OCI-LY7 (cell line): ENCODE results near the gene ALG14. TPM values are rescaled to one million over a fixed set of nuclear protein-coding genes. Genes with fewer than 3 reads are reported as not detected.

Experiments
- BruUV-seq: library from RNA; stranded (reverse); fragments of 400-500 nt; replicated peaks from 2 replicates; lab custom pipeline; 2021; lab: Mats Ljungman, UMichigan
- CTCF ChIA-PET: fragments of 300-600 bp; sonication (Branson Sonifier 250); formaldehyde crosslinking; loops from one replicate; lab custom pipeline; 2022; ENCODE audit warnings: antibody characterized with exemption; ENCODE audit not compliant: unreplicated experiment; lab: Charles Lee
- POLR2A ChIA-PET: fragments of 300-600 bp; sonication (Branson Sonifier 250); formaldehyde crosslinking; loops from one replicate; lab custom pipeline; 2022; ENCODE audit warnings: antibody characterized with exemption; lab: Charles Lee
- DNase-seq: peaks from one replicate; pipeline ENCODE4 v3.0.0-alpha.2; 2015; ENCODE audit warnings: low spot score
- H2AFZ ChIP-seq: fragments of 200-600 bp; sonication (generic), shearing (Covaris generic); 2 replicates; pipeline ENCODE4 v1.6.1; 2014; ENCODE audit warnings: mild to moderate bottlenecking, antibody characterized with exemption, low read length, moderate library complexity
- H3K27ac ChIP-seq: fragments of 200-600 bp; sonication (generic); 2 replicates; pipeline ENCODE4 v1.5.1; 2014; ENCODE audit warnings: mixed run types, low read depth, mild to moderate bottlenecking, moderate library complexity, low read length, inconsistent platforms; ENCODE audit not compliant: poor library complexity, severe bottlenecking
- H3K36me3 ChIP-seq: fragments of 200-600 bp; sonication (generic); 2 replicates; pipeline ENCODE4 v1.6.1; 2014; ENCODE audit warnings: mild to moderate bottlenecking, antibody characterized with exemption, low read length, moderate library complexity, mixed read lengths; ENCODE audit not compliant: insufficient read depth
- H3K4me1 ChIP-seq: fragments of 200-600 bp; sonication (generic); 2 replicates; pipeline ENCODE4 v1.5.1; 2014; ENCODE audit warnings: mild to moderate bottlenecking, low read length; ENCODE audit not compliant: insufficient read depth, poor library complexity, severe bottlenecking
- H3K4me2 ChIP-seq: fragments of 200-600 bp; sonication (generic); 2 replicates; pipeline ENCODE4 v1.6.1; 2014; ENCODE audit warnings: mild to moderate bottlenecking, low read length
- H3K4me3 ChIP-seq: fragments of 200-600 bp; sonication (generic); 2 replicates; pipeline ENCODE4 v1.5.1; 2014; ENCODE audit warnings: mild to moderate bottlenecking, low read depth, low read length; ENCODE audit not compliant: poor library complexity, severe bottlenecking
- H3K79me2 ChIP-seq: fragments of 200-600 bp; sonication (generic); 2 replicates; pipeline ENCODE4 v1.6.1; 2016; ENCODE audit warnings: low read depth, mild to moderate bottlenecking, low read length, moderate library complexity, mixed read lengths; ENCODE audit not compliant: insufficient read depth
- H3K9me2 ChIP-seq: fragments of 200-600 bp; sonication (generic); 2 replicates; pipeline ENCODE4 v1.6.1; 2016; ENCODE audit warnings: mild to moderate bottlenecking, low read length, mixed read lengths; ENCODE audit not compliant: insufficient read depth
- H3K9me3 ChIP-seq: fragments of 200-600 bp; sonication (generic); 2 replicates; pipeline ENCODE4 v1.6.1; 2014; ENCODE audit warnings: mild to moderate bottlenecking, mixed run types, low read length, mixed read lengths
- H4K20me1 ChIP-seq: fragments of 200-600 bp; sonication (generic); 2 replicates; pipeline ENCODE4 v1.6.1; 2014; ENCODE audit warnings: mild to moderate bottlenecking, antibody characterized with exemption, low read length, moderate library complexity, mixed read lengths; ENCODE audit not compliant: insufficient read depth
- EZH2phosphoT487 ChIP-seq: fragments of 200-600 bp; sonication (generic); IDR thresholded peaks from 2 replicates; pipeline ENCODE4 v1.6.1; 2018; ENCODE audit warnings: low read depth, borderline replicate concordance, mild to moderate bottlenecking, mixed run types, antibody characterized with exemption, low read length, moderate library complexity, mixed read lengths
- intact Hi-C: fragments of 100-400 bp; cut with micrococcal nuclease; formaldehyde crosslinking; loops from one replicate; pipeline ENCODE4 v1.10.0; 2022; ENCODE audit not compliant: unreplicated experiment
- total RNA-seq, 2 experiments: library from RNA; depleted of rRNA in 1 of 2; stranded (reverse); fragments of >200 nt in 1 of 2; shearing (Covaris generic) in 1 of 2; gene quantifications; 2 replicates each; pipeline ENCODE4 v1.2.3, GENCODE V29; 2014 to 2022
- TF ChIP-seq, protein P1 (sequence below): fragments of 200-600 bp; sonication (generic); conservative IDR thresholded peaks from 2 replicates; pipeline ENCODE4 v1.5.1; 2014; ENCODE audit warnings: mild to moderate bottlenecking, antibody characterized with exemption, low read length, moderate library complexity, mixed read lengths

Gene ALG14
- total RNA-seq, 2 experiments from 2014 or later = 1.6 to 8.3 TPM

DNA sequence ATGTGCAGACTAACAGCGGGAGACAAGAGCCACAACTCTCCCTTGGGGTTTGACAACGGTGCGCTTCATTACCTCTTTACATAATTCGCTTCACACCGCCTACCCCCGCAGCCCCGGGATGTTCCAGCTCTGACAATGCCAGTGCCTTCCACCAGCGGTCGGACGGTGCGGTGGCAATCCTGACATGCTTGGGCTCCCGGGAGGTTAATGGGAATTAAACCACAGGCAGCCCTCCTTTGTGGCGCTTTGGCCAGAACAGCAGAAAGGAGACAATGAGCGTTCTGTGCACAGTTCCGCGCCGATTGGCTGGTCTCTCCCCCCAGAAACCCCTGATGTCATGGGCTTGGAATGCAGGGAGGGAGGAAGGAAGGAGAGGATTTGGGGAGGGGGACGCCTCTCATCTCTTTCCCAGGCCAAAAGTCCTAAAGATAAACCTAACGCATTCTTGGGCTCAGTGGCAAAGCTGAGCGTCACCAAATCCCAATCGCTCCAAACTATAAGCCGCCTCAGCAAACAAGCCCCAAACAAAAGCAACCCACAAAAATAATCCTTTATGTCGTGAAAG, 147.1 kb downstream of the ALG14 start:
- BruUV-seq = no TSS peak
- H3K4me3 ChIP-seq = no peak overlapping the region

DNA sequence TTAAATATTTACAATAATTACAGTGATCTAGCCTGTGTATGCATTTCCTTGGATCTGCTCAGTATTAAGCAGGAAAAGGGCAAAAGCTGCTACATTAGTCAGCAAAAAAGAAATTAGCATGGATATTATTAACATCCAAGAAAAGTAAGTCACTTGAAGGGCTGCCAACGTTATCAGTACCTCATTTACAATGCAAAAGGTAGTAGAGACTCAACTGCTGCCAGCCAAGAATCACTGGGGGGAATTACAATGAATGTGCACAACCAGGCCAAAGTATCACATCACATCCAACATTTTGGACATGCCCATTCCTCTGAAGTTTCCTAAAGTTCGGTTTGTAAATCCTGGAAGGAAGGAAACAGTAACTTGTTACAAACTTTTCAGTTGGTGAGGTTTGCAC, 147.7 kb downstream of the ALG14 start:
- Histone ChIP-seq H3K27ac (no peak overlapping the region), H2AFZ (no peak overlapping the region), H3K4me2 (no peak overlapping the region), H3K9me3 (no peaks in the 10 kb centered on the region), H4K20me1 (no peaks in the 10 kb centered on the region), H3K9me2 (no peaks in the 10 kb centered on the region), H3K36me3 (no peaks in the 10 kb centered on the region), H3K4me1 (no peaks in the 10 kb centered on the region), H3K79me2 (no peaks in the 10 kb centered on the region), H3K4me3 (no peak overlapping the region)
- DNase-seq = no peak
- CTCF ChIA-PET = no interaction called here
- BruUV-seq = no TSS peak
- TF ChIP-seq EZH2phosphoT487 = no peak
- POLR2A ChIA-PET = interaction anchor here (0.6 kb wide), 1 partner anchor 128 kb away, joined by 3 read pairs; no protein-coding TSS in a partner anchor
- intact Hi-C loops = no loop called here

More for the DNA sequence above, 147.1 kb downstream of the ALG14 start:
- no peak overlapping the region for H3K27ac ChIP-seq
- ChIA-PET POLR2A (no interaction called here), CTCF (no interaction called here)
- TF ChIP-seq EZH2phosphoT487 = no peak
- TF ChIP-seq, protein P1, sequence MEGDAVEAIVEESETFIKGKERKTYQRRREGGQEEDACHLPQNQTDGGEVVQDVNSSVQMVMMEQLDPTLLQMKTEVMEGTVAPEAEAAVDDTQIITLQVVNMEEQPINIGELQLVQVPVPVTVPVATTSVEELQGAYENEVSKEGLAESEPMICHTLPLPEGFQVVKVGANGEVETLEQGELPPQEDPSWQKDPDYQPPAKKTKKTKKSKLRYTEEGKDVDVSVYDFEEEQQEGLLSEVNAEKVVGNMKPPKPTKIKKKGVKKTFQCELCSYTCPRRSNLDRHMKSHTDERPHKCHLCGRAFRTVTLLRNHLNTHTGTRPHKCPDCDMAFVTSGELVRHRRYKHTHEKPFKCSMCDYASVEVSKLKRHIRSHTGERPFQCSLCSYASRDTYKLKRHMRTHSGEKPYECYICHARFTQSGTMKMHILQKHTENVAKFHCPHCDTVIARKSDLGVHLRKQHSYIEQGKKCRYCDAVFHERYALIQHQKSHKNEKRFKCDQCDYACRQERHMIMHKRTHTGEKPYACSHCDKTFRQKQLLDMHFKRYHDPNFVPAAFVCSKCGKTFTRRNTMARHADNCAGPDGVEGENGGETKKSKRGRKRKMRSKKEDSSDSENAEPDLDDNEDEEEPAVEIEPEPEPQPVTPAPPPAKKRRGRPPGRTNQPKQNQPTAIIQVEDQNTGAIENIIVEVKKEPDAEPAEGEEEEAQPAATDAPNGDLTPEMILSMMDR = no peak
- H3K9me2 ChIP-seq = no peaks in the 10 kb centered on the region
- no peak for DNase-seq
- no peak overlapping the region for H3K4me2 ChIP-seq
- no peak overlapping the region for H2AFZ ChIP-seq
- no peaks in the 10 kb centered on the region for H3K9me3 ChIP-seq
- H4K20me1 ChIP-seq = no peaks in the 10 kb centered on the region
- H3K79me2 ChIP-seq = no peaks in the 10 kb centered on the region
- intact Hi-C loops = no loop called here
- H3K4me1 ChIP-seq = no peaks in the 10 kb centered on the region
- no peaks in the 10 kb centered on the region for H3K36me3 ChIP-seq

Other genes starting within 250 kb of the ALG14 start
- not detected in 2 replicates for gene CNN3, start 145.8 kb downstream of the ALG14 start, total RNA-seq (2014; rRNA removed; shearing (Covaris generic))
- gene CNN3, start 145.8 kb downstream of the ALG14 start, total RNA-seq (2022) = not detected in 2 replicates
- gene TLCD4, start 44.4 kb upstream of the ALG14 start, total RNA-seq (2014; rRNA removed; shearing (Covaris generic)) = not detected in 2 replicates
- gene TLCD4, start 44.4 kb upstream of the ALG14 start, total RNA-seq (2022) = not detected in 2 replicates
- 10.9 and 11.7 TPM in 2 replicates for gene RWDD3, start 161.3 kb upstream of the ALG14 start, total RNA-seq (2014; rRNA removed; shearing (Covaris generic))
- gene RWDD3, start 161.3 kb upstream of the ALG14 start, total RNA-seq (2022) = 20.7 and 20.9 TPM in 2 replicates